Measurements from ENCODE around the gene PPP6R3.

DNA sequence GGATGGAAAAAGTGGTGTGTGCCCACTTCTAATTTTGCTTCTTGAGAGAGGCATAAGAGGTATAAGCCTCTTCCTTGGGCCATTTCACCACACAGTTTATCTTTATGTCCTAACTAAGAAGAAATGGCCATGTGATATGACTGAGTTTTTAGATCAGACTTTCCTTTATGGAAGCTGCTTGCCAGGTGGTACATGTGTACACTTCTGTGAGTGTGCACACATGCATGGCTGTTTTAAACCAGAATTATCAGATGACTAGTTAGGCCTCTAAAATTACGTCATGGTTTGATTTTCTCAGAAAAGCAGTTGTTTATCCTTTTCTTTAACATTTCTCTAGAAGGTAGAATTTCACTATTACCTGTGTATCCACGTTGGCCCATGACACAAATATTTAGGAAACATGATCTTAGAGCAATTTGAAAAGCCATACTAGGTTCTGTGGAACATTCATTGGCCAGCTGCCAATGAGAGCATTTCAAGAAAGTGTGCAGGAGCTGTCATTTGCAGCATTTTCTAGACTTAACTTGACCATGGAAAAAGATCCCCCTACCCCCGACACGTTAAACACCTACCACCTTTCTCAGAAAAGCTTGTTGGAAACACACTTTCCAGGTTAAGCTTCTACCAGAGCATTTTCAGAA lies 114.6 kb downstream of the PPP6R3 start:
- TF ChIP-seq, protein P1, sequence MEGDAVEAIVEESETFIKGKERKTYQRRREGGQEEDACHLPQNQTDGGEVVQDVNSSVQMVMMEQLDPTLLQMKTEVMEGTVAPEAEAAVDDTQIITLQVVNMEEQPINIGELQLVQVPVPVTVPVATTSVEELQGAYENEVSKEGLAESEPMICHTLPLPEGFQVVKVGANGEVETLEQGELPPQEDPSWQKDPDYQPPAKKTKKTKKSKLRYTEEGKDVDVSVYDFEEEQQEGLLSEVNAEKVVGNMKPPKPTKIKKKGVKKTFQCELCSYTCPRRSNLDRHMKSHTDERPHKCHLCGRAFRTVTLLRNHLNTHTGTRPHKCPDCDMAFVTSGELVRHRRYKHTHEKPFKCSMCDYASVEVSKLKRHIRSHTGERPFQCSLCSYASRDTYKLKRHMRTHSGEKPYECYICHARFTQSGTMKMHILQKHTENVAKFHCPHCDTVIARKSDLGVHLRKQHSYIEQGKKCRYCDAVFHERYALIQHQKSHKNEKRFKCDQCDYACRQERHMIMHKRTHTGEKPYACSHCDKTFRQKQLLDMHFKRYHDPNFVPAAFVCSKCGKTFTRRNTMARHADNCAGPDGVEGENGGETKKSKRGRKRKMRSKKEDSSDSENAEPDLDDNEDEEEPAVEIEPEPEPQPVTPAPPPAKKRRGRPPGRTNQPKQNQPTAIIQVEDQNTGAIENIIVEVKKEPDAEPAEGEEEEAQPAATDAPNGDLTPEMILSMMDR (conservative IDR thresholded peaks at IDR 0.05; ENCODE audit: low read length), result no peak
- no peak for TF ChIP-seq EZH2phosphoT487 (IDR thresholded peaks at IDR 0.05; ENCODE audit: borderline replicate concordance)

All from Loucy (cell line).